Erythroblast (primary cell): ENCODE data around the gene BEAN1.

ENCODE experiments used
- GATA1 ChIP-seq: IDR thresholded peaks from 2 replicates; pipeline ENCODE4 v1.6.1; 2011; ENCODE audit warnings: low read depth, mild to moderate bottlenecking, control low read depth, low read length, moderate library complexity
- POLR2A ChIP-seq: IDR thresholded peaks from 2 replicates; pipeline ENCODE4 v1.6.1; 2011; ENCODE audit warnings: mild to moderate bottlenecking, low read length

DNA sequence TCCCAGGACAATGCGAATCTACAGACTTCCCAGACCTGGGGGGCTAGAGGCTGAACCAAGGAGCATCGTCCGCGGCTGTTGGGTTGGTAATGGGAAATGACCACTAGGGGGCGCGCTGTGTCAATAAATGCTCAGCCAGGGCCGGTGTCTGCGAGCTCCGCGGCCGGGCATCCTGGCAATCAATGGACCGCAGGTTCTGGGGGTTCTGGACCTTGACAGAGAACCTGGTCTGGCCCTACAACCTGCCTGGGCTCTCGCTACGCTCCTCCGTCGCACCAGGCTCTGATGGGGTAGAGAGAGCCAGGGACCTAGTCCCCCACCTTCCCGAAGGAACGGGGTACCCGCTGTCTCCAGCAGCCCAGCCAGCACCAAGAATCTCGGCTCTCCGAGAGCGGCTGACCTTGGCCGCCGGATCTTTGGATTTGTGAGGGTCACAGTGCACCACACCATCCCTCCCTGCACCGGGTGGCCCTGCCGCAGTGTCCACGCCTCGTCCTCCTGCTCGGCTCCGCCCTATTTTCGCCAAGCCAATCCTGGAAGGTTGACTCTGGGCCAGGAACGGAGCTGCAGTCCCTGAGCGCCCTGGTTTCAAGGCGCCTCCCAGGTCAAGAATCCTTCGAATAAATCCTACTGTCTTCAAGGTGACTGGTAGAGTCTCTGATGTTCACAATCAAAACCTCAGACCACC, 20.4 kb upstream of the BEAN1 start:
- TF ChIP-seq POLR2A (no peak), GATA1 (no peak)
